ENCODE measurements around the gene CSF2.
A peak's percentile ranks its signal among the peaks of the same experiment; 100 is the strongest.

The CSF2 gene

GRCh38 chr5:132059043-132059695 is 14.4 kb upstream of the CSF2 start:
- no peak for TF ChIP-seq ZFX (IDR thresholded peaks at IDR 0.05)
- TF ChIP-seq, protein P1, sequence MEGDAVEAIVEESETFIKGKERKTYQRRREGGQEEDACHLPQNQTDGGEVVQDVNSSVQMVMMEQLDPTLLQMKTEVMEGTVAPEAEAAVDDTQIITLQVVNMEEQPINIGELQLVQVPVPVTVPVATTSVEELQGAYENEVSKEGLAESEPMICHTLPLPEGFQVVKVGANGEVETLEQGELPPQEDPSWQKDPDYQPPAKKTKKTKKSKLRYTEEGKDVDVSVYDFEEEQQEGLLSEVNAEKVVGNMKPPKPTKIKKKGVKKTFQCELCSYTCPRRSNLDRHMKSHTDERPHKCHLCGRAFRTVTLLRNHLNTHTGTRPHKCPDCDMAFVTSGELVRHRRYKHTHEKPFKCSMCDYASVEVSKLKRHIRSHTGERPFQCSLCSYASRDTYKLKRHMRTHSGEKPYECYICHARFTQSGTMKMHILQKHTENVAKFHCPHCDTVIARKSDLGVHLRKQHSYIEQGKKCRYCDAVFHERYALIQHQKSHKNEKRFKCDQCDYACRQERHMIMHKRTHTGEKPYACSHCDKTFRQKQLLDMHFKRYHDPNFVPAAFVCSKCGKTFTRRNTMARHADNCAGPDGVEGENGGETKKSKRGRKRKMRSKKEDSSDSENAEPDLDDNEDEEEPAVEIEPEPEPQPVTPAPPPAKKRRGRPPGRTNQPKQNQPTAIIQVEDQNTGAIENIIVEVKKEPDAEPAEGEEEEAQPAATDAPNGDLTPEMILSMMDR (conservative IDR thresholded peaks at IDR 0.05) = no peak
- no peak overlapping the region for H3K27ac ChIP-seq

GRCh38 chr5:132059696-132060500 is 13.7 kb upstream of the CSF2 start:
- no peak overlapping the region for H3K27ac ChIP-seq

GRCh38 chr5:132060501-132061161 is 13.0 kb upstream of the CSF2 start, which contains the start of gene IL3:
Gene IL3 (plus strand): TSS chr5:132060655. CDS start chr5:132060707, 52 bp downstream.
- TF ChIP-seq, protein P1 (conservative IDR thresholded peaks at IDR 0.05) = no peak
- TF ChIP-seq ZFX (IDR thresholded peaks at IDR 0.05) = no peak
- H3K27ac ChIP-seq = no peak within 1 kb of the TSS

More at GRCh38 chr5:132059696-132060500, 13.7 kb upstream of the CSF2 start:
- TF ChIP-seq, protein P1 (conservative IDR thresholded peaks at IDR 0.05) = no peak
- TF ChIP-seq ZFX (IDR thresholded peaks at IDR 0.05) = no peak

DNA sequence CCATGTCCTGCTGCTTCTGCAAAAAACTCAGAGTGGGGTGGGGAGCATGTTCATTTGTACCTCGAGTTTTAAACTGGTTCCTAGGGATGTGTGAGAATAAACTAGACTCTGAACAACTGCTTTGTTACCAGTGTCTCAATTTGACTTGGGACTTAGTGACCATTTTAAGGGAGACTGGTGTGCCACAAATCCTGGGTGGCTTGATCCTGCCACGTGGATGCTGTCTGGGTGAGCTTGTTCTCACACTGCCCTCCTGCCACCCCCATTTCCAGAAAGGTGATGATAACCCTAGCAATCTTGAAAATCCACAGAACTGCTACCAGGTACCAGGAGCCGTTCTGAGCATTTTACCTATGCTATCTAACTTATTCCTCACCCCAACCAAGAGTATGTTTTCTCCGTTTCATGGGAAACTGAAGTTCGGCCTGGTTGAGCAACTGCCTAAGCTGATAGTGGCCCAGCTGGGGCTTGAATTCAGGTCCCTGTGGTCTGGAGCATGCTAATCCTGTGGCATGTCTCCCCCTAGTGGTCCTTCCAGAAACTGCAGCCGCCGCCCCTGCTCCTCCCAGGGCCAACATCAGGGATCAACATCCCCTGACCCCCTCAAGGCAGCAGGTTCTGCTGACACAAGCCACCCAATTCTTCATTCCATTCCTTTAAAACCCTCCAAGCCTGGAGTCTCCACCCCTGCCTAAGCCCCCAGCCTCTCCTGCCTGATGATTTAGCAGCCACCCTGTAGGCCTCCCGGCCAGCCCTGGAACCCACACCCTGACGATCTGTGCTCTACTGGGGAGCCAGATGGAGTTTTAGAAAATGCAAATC is 10.3 kb upstream of the CSF2 start:
- no peak for TF ChIP-seq ZFX (IDR thresholded peaks at IDR 0.05)
- TF ChIP-seq, protein P1 (conservative IDR thresholded peaks at IDR 0.05) = peak; percentile 97
- no peak overlapping the region for H3K27ac ChIP-seq

GRCh38 chr5:132064140-132064539 is 9.4 kb upstream of the CSF2 start:
- H3K27ac ChIP-seq = no peak overlapping the region
- TF ChIP-seq, protein P1 (conservative IDR thresholded peaks at IDR 0.05) = no peak
- no peak for TF ChIP-seq ZFX (IDR thresholded peaks at IDR 0.05)

GRCh38 chr5:132064738-132065331 is 8.8 kb upstream of the CSF2 start:
- TF ChIP-seq ZFX (IDR thresholded peaks at IDR 0.05) = no peak
- TF ChIP-seq, protein P1 (conservative IDR thresholded peaks at IDR 0.05) = peak; percentile 95
- no peak overlapping the region for H3K27ac ChIP-seq

All from C4-2B (cell line).